ENCODE measurements around the gene HUS1. TPM values are rescaled to one million over a fixed set of nuclear protein-coding genes. Genes with fewer than 3 reads are reported as not detected.

HUS1 gene
- total and polyA plus RNA-seq, 2 of the 13 experiments (the other 11 are each of a cell fraction or from before 2014, with no cell fraction given): 14.8 to 16.9 TPM

DNA sequence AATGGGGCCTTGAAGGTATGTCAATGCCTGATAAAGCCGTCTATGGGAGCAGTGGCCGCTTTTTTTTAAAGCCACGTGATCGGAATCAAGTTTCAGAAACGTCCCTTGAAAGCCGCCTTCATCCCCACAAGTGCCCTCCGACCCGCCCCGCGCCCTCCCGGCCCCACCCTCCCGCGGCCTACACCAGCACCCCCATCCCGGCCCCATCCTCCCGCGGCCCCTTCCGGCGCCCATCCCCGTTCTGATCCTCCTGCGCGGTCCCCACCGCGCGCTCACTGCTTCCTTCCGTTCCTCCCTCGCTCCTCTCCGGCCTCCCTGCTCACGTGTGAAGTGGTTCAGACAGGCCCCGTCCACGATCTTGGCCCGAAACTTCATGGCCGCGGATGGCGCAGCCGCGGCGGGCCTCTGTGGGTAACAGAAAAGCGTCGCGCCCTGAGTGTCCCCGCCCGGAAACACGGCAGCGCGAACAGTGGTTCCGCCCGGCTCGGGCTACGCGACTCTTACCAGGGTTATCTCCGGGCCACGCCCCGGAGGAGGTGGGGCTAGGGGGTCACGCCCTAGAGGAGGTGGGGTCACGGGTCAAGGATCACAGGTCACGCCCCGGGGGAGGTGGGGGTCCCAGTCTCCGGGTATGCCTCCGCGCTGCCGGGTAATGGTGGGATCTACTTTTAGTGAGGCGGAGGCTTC, at the start of gene HUS1 (continued):
- TF ChIP-seq, protein P1, sequence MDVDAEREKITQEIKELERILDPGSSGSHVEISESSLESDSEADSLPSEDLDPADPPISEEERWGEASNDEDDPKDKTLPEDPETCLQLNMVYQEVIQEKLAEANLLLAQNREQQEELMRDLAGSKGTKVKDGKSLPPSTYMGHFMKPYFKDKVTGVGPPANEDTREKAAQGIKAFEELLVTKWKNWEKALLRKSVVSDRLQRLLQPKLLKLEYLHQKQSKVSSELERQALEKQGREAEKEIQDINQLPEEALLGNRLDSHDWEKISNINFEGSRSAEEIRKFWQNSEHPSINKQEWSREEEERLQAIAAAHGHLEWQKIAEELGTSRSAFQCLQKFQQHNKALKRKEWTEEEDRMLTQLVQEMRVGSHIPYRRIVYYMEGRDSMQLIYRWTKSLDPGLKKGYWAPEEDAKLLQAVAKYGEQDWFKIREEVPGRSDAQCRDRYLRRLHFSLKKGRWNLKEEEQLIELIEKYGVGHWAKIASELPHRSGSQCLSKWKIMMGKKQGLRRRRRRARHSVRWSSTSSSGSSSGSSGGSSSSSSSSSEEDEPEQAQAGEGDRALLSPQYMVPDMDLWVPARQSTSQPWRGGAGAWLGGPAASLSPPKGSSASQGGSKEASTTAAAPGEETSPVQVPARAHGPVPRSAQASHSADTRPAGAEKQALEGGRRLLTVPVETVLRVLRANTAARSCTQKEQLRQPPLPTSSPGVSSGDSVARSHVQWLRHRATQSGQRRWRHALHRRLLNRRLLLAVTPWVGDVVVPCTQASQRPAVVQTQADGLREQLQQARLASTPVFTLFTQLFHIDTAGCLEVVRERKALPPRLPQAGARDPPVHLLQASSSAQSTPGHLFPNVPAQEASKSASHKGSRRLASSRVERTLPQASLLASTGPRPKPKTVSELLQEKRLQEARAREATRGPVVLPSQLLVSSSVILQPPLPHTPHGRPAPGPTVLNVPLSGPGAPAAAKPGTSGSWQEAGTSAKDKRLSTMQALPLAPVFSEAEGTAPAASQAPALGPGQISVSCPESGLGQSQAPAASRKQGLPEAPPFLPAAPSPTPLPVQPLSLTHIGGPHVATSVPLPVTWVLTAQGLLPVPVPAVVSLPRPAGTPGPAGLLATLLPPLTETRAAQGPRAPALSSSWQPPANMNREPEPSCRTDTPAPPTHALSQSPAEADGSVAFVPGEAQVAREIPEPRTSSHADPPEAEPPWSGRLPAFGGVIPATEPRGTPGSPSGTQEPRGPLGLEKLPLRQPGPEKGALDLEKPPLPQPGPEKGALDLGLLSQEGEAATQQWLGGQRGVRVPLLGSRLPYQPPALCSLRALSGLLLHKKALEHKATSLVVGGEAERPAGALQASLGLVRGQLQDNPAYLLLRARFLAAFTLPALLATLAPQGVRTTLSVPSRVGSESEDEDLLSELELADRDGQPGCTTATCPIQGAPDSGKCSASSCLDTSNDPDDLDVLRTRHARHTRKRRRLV (CRISPR knock-in tag; IDR thresholded peaks at IDR 0.05): no peak
- TF ChIP-seq, protein P2, sequence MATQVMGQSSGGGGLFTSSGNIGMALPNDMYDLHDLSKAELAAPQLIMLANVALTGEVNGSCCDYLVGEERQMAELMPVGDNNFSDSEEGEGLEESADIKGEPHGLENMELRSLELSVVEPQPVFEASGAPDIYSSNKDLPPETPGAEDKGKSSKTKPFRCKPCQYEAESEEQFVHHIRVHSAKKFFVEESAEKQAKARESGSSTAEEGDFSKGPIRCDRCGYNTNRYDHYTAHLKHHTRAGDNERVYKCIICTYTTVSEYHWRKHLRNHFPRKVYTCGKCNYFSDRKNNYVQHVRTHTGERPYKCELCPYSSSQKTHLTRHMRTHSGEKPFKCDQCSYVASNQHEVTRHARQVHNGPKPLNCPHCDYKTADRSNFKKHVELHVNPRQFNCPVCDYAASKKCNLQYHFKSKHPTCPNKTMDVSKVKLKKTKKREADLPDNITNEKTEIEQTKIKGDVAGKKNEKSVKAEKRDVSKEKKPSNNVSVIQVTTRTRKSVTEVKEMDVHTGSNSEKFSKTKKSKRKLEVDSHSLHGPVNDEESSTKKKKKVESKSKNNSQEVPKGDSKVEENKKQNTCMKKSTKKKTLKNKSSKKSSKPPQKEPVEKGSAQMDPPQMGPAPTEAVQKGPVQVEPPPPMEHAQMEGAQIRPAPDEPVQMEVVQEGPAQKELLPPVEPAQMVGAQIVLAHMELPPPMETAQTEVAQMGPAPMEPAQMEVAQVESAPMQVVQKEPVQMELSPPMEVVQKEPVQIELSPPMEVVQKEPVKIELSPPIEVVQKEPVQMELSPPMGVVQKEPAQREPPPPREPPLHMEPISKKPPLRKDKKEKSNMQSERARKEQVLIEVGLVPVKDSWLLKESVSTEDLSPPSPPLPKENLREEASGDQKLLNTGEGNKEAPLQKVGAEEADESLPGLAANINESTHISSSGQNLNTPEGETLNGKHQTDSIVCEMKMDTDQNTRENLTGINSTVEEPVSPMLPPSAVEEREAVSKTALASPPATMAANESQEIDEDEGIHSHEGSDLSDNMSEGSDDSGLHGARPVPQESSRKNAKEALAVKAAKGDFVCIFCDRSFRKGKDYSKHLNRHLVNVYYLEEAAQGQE (IDR thresholded peaks at IDR 0.05; ENCODE audit: borderline replicate concordance in 1 of 2, low read depth in 1 of 2, low read length in 2 of 2): peak in 1 of 2 experiments; percentile 75; a peak in 1 of 4 replicates
- TF ChIP-seq AHR (CRISPR knock-in tag; IDR thresholded peaks at IDR 0.05) (peak; percentile 94), ZNF749 (CRISPR knock-in tag; IDR thresholded peaks at IDR 0.05; ENCODE audit: borderline replicate concordance) (peak; percentile 57; the same call in 1 of the 2 replicates), ZNF333 (CRISPR knock-in tag; IDR thresholded peaks at IDR 0.05; ENCODE audit: borderline replicate concordance) (peak; percentile 60; the same call in 1 of the 2 replicates), NFE2 (CRISPR knock-in tag; IDR thresholded peaks at IDR 0.05) (no peak), PLRG1 (conservative IDR thresholded peaks at IDR 0.05) (no peak)
- TF ChIP-seq, protein P3, sequence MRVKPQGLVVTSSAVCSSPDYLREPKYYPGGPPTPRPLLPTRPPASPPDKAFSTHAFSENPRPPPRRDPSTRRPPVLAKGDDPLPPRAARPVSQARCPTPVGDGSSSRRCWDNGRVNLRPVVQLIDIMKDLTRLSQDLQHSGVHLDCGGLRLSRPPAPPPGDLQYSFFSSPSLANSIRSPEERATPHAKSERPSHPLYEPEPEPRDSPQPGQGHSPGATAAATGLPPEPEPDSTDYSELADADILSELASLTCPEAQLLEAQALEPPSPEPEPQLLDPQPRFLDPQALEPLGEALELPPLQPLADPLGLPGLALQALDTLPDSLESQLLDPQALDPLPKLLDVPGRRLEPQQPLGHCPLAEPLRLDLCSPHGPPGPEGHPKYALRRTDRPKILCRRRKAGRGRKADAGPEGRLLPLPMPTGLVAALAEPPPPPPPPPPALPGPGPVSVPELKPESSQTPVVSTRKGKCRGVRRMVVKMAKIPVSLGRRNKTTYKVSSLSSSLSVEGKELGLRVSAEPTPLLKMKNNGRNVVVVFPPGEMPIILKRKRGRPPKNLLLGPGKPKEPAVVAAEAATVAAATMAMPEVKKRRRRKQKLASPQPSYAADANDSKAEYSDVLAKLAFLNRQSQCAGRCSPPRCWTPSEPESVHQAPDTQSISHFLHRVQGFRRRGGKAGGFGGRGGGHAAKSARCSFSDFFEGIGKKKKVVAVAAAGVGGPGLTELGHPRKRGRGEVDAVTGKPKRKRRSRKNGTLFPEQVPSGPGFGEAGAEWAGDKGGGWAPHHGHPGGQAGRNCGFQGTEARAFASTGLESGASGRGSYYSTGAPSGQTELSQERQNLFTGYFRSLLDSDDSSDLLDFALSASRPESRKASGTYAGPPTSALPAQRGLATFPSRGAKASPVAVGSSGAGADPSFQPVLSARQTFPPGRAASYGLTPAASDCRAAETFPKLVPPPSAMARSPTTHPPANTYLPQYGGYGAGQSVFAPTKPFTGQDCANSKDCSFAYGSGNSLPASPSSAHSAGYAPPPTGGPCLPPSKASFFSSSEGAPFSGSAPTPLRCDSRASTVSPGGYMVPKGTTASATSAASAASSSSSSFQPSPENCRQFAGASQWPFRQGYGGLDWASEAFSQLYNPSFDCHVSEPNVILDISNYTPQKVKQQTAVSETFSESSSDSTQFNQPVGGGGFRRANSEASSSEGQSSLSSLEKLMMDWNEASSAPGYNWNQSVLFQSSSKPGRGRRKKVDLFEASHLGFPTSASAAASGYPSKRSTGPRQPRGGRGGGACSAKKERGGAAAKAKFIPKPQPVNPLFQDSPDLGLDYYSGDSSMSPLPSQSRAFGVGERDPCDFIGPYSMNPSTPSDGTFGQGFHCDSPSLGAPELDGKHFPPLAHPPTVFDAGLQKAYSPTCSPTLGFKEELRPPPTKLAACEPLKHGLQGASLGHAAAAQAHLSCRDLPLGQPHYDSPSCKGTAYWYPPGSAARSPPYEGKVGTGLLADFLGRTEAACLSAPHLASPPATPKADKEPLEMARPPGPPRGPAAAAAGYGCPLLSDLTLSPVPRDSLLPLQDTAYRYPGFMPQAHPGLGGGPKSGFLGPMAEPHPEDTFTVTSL (CRISPR knock-in tag; IDR thresholded peaks at IDR 0.05; ENCODE audit: borderline replicate concordance): peak; percentile 80
- TF ChIP-seq, protein P4, sequence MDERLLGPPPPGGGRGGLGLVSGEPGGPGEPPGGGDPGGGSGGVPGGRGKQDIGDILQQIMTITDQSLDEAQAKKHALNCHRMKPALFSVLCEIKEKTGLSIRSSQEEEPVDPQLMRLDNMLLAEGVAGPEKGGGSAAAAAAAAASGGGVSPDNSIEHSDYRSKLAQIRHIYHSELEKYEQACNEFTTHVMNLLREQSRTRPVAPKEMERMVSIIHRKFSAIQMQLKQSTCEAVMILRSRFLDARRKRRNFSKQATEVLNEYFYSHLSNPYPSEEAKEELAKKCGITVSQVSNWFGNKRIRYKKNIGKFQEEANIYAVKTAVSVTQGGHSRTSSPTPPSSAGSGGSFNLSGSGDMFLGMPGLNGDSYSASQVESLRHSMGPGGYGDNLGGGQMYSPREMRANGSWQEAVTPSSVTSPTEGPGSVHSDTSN (CRISPR knock-in tag; IDR thresholded peaks at IDR 0.05): no peak
- TF ChIP-seq, protein P5, sequence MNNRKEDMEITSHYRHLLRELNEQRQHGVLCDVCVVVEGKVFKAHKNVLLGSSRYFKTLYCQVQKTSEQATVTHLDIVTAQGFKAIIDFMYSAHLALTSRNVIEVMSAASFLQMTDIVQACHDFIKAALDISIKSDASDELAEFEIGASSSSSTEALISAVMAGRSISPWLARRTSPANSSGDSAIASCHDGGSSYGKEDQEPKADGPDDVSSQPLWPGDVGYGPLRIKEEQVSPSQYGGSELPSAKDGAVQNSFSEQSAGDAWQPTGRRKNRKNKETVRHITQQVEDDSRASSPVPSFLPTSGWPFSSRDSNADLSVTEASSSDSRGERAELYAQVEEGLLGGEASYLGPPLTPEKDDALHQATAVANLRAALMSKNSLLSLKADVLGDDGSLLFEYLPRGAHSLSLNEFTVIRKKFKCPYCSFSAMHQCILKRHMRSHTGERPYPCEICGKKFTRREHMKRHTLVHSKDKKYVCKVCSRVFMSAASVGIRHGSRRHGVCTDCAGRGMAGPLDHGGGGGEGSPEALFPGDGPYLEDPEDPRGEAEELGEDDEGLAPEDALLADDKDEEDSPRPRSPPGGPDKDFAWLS (CRISPR knock-in tag; IDR thresholded peaks at IDR 0.05; ENCODE audit: borderline replicate concordance): peak; percentile 60; the same call in 1 of the 2 replicates
